ENCODE results near the gene CD99L2.

CD99L2 gene

GRCh38 chrX:150898343-150899190, at the start of gene CD99L2:
Gene CD99L2 (minus strand): TSS chrX:150898668. CDS start chrX:150898588, 80 bp downstream.
- no peak for TF ChIP-seq L3MBTL2 (conservative IDR thresholded peaks at IDR 0.05)
- TF ChIP-seq PKNOX1 (IDR thresholded peaks at IDR 0.05): no peak
- no peak for TF ChIP-seq FOXK2 (IDR thresholded peaks at IDR 0.05)
- 0 out of 2 replicates have a peak, but pooled peaks have one; percentile 42 for TF ChIP-seq LEF1 (IDR thresholded peaks at IDR 0.05; ENCODE audit: borderline replicate concordance)
- no peak for TF ChIP-seq CTBP1 (IDR thresholded peaks at IDR 0.05; ENCODE audit: borderline replicate concordance)
- no peak for TF ChIP-seq BHLHE40 (IDR thresholded peaks at IDR 0.05; ENCODE audit: borderline replicate concordance)
- no peak for TF ChIP-seq SP1 (IDR thresholded peaks at IDR 0.05)
- no peak for TF ChIP-seq SUZ12 (IDR thresholded peaks at IDR 0.05)
- ChIA-PET CTCF (no interaction called here), POLR2A (interaction anchor here (0.7 kb wide), 1 partner anchor 9 kb away, joined by 3 read pairs; no protein-coding TSS in a partner anchor)
- peak; percentile 97 for DNase-seq (ENCODE audit: extremely low spot score)

- DNase-seq (ENCODE audit: extremely low spot score): no peak
- CTCF ChIA-PET: no interaction called here
- TF ChIP-seq HDGF (IDR thresholded peaks at IDR 0.05; ENCODE audit: borderline replicate concordance) (no peak), PKNOX1 (IDR thresholded peaks at IDR 0.05) (no peak), NFRKB (IDR thresholded peaks at IDR 0.05) (no peak), LEF1 (IDR thresholded peaks at IDR 0.05; ENCODE audit: borderline replicate concordance) (no peak), SP1 (IDR thresholded peaks at IDR 0.05) (no peak), ZNF384 (IDR thresholded peaks at IDR 0.05) (no peak), TARDBP (IDR thresholded peaks at IDR 0.05) (no peak), ELF4 (IDR thresholded peaks at IDR 0.05) (no peak), ARNT (IDR thresholded peaks at IDR 0.05) (no peak), BHLHE40 (IDR thresholded peaks at IDR 0.05; ENCODE audit: borderline replicate concordance) (no peak), L3MBTL2 (conservative IDR thresholded peaks at IDR 0.05) (no peak), CTBP1 (IDR thresholded peaks at IDR 0.05; ENCODE audit: borderline replicate concordance) (no peak), FOXA1 (IDR thresholded peaks at IDR 0.05) (no peak)
- POLR2A ChIA-PET: no interaction called here
Observed at GRCh38 chrX:150944233-150944632, 45.8 kb upstream of the CD99L2 start.

DNA sequence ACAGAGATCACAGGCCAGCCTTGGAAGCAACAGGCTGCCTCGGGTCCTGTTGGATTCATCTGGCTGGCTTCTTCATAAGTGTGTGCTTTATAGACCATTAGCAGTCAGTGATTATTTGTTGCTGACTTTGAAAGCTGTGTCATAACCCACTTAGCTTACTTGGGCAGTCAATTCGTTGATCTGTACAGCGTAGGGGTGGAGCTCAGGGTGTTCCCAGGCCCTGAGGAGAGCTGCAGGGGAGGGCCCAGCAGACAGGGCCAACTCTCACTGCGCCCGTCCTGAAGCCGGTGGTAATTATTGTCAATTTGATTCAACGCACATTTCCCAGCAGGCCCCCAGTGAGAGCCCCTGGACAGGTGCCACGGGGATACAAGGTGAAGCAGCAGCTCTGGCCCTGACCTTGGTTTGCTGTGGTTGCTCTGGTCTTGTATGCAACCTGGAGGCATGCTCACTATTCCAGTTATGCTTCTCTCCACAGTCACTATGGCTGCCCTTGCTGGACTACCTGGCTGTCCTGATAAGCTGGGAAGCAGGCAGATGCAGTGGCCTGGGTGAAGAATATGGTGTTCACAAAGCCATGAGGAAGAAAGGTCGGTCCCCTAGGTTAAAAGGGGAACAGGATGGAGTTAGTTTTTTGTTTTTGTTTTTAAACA, 44.6 kb upstream of the CD99L2 start:
- no peak for DNase-seq (ENCODE audit: extremely low spot score)
- TF ChIP-seq CTBP1 (IDR thresholded peaks at IDR 0.05; ENCODE audit: borderline replicate concordance): no peak
- TF ChIP-seq BHLHE40 (IDR thresholded peaks at IDR 0.05; ENCODE audit: borderline replicate concordance): no peak
- no peak for TF ChIP-seq PKNOX1 (IDR thresholded peaks at IDR 0.05)
- no peak for TF ChIP-seq NFRKB (IDR thresholded peaks at IDR 0.05)
- ChIA-PET POLR2A (no interaction called here), CTCF (no interaction called here)

- POLR2A ChIA-PET: no interaction called here
- no peak for DNase-seq (ENCODE audit: extremely low spot score)
- CTCF ChIA-PET: no interaction called here
Observed at GRCh38 chrX:150941580-150941979, 43.1 kb upstream of the CD99L2 start.

DNA sequence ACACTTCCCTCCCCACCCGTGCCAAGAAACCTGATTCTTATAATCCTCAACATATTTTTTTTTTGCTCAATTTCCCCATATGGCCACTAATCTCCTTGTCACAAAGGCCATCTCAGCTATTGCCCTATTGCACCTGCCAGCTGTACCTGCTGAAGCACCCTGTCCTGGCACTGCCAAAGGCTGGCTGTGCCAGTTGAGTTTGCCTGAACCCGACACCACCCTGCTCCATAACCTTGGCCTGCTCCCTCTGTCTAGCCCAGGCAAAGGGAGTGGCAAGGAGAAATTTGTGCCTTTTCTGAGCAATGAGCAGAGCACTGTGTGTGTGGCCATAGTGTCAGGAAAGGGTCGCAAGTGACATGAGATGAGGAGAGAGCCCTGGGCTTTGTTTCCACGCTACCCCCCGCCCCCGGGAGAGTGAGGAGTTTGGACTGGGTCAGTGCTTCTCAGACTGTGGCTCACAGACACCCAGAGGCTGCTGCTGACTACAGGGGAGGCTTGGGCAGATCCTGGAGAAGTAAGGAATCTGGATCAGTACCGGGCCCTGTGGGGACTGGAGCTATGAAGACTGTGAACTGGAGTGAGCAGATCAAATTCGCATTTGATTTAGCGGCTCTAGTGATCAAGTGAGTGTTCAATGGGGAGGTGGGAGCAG, 42.5 kb upstream of the CD99L2 start:
- POLR2A ChIA-PET: interaction anchor here (0.7 kb wide), 1 partner anchor 741 kb away, joined by 5 read pairs; no protein-coding TSS in a partner anchor
- TF ChIP-seq SP1 (IDR thresholded peaks at IDR 0.05) (no peak), LEF1 (IDR thresholded peaks at IDR 0.05; ENCODE audit: borderline replicate concordance) (no peak), FOXM1 (IDR thresholded peaks at IDR 0.05; ENCODE audit: borderline replicate concordance) (no peak), PKNOX1 (IDR thresholded peaks at IDR 0.05) (no peak)
- CTCF ChIA-PET: interaction anchor here (0.6 kb wide), 1 partner anchor 14 kb away, joined by 4 read pairs; no protein-coding TSS in a partner anchor
- no peak for DNase-seq (ENCODE audit: extremely low spot score)

More at GRCh38 chrX:150941580-150941979, 43.1 kb upstream of the CD99L2 start:
- TF ChIP-seq SP1 (IDR thresholded peaks at IDR 0.05) (no peak), LEF1 (IDR thresholded peaks at IDR 0.05; ENCODE audit: borderline replicate concordance) (no peak), ARNT (IDR thresholded peaks at IDR 0.05) (no peak), HDGF (IDR thresholded peaks at IDR 0.05; ENCODE audit: borderline replicate concordance) (no peak), CTBP1 (IDR thresholded peaks at IDR 0.05; ENCODE audit: borderline replicate concordance) (no peak)
